ENCODE results near the gene TTN.
"Not testable (repeated sequence)": the region's sequence is repeated elsewhere in the genome, so short reads cannot be mapped to it uniquely, and the experiment has no call there.

TTN gene

GRCh38 chr2:178526256-178526655, 281.0 kb downstream of the TTN start:
- no peak for DNase-seq

DNA sequence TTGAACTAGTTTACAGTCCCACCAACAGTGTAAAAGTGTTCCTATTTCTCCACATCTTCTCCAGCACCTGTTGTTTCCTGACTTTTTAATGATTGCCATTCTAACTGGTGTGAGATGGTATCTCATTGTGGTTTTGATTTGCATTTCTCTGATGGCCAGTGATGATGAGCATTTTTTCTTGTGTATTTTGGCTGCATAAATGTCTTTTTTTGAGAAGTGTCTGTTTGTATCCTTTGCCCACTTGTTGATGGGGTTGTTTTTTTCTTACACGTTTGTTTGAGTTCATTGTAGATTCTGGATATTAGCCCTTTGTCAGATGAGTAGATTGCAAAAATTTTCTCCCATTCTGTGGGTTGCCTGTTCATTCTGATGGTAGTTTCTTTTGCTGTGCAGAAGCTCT, 281.8 kb downstream of the TTN start:
- not testable (repeated sequence) for DNase-seq

GRCh38 chr2:178525010-178525409, 282.2 kb downstream of the TTN start:
- not testable (repeated sequence) for DNase-seq

DNA sequence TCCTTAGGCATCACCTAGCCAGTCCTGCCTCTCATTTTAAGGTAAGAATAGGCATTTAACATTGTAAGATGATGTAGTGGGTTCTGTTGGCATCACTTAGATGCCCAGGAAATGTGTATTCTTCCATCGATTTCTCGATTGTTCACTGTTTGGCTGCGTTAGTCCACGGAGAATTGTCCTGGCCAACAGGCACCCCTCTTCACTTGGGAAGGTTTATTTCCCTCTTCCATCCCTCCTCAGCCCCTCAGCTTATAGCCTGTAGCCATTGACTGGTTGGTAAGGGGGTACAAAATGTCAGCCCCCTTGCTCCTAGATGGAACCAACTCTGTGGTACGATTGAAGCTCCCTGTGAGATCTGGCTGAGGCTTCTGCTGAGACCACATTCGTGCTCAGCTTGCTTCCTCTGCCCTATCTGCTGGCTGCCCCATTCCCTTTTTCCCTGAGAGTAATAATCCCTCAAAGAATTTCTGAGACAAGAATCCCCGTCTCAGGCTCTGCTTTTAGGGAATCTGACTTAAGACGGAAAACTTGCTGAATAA, 283.6 kb downstream of the TTN start:
- DNase-seq: no peak

DNA sequence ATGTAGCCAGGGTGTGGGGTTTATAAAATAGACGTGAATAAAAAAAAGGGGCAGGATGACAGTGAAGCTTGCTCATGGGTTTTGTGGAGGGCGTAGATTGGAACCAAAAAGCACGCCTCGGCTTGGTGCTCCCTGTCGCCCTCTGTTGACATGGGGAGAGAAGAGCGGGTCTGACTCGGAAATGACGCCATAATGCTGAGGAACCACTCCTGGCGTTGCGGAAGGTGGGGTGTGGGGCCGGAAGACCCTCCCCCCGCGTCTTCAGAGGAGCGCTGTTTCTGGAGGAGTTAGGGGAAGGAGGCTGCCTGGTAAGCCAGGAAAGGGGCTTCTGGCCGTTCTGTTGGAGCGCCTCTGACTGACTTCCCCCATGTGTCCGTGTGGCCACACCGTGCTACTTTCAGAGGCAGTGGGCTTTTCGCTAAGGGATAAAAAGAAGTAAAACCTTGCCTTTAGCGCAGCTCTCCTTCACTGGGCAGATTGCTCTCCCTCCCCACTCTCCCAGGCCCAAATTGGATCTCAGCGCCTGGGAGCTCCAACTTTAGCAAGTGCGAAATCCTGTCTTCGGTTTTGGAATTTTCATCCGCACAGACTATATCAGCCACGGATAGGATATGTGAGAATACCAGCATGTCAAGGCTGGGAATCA, 284.1 kb downstream of the TTN start:
- DNase-seq: peak; percentile 70

- no peak for DNase-seq
Measured at GRCh38 chr2:178521304-178522150, 285.7 kb downstream of the TTN start.

GRCh38 chr2:178517496-178517895, 289.7 kb downstream of the TTN start:
- no peak for DNase-seq

GRCh38 chr2:178514664-178515063, 292.6 kb downstream of the TTN start:
- DNase-seq: no peak

- DNase-seq: no peak
Measured at GRCh38 chr2:178513876-178514275, 293.3 kb downstream of the TTN start.

DNA sequence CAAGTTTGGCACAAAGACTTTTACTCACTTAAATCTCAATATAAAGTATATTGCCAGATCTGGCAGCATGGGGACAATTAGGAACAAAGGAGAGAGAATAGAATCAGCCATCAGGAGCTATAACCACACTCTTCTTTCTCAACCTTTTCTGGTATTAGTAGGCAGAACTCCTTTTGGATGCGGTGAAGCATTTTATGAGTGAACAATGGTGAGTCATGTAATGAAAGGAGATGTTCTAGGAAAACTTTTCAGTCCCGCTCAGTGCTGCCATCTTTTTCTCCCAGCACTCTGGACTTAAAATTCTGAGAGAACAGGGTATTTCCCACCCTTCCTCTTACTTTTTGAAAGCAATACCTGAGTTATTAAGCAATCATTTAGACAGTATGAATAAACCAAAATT, 294.7 kb downstream of the TTN start:
- no peak for DNase-seq

DNA sequence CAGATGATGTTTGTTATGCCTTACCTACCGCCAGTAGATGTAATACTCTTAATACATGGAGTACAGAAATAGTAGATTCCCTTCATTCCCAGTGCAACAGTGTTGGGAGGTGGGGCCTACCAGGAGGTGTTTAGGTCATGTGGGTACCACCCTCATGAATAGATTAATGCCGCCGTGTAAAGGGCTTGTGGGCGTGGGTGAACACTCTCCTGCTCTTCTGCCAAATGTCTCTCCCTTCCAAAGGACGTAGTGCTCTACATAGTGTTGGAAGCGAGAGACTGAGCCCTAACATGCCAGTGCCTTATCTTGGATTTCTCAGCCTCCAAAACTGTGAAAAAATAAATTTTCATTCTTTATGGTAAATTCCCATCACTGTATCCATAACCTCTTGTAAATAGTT, 296.8 kb downstream of the TTN start:
- no peak for DNase-seq

- DNase-seq: no peak
Measured at GRCh38 chr2:178508646-178509045, 298.6 kb downstream of the TTN start.

DNA sequence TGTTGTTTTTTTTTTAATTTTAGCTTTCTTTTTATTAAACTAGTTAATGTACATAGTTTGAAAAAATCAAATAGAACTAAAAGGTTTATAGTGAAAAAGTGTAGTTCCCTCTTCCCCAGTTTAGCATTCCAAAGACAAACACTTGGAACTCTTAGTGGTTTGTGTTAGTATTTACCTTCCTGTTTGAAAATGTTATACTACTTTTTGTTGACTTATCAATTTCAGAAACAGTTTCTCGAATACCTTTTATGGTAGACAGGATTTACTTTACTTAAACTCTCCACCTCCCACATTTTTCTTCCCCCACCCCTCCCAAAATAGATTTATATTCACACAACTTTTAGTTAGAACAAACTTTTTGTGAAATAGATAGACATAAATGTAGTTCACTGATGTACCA, 300.3 kb downstream of the TTN start:
- no peak for DNase-seq

DNA sequence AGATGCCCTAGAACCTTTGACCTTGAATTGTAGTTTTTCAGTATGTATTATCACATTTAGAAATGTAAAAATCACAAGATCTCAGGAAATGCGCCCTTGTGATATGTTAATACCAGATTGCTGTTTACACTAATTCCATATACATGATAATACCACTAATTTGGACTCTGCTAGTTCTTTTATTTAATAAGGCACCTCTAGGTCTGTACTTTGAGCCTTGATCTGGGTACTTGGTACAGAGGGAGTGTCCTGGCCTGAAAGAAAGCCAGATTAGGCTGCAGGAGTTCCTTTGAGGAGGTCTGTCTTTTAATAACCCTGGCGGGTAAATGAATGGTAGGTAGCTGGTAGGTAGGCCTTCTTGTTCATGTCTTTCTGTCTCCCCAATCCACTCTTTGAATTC, 300.7 kb downstream of the TTN start:
- DNase-seq: no peak

- DNase-seq: no peak
Measured at GRCh38 chr2:178506101-178506500, 301.1 kb downstream of the TTN start.

- DNase-seq: no peak
Measured at GRCh38 chr2:178502751-178503150, 304.5 kb downstream of the TTN start.

DNA sequence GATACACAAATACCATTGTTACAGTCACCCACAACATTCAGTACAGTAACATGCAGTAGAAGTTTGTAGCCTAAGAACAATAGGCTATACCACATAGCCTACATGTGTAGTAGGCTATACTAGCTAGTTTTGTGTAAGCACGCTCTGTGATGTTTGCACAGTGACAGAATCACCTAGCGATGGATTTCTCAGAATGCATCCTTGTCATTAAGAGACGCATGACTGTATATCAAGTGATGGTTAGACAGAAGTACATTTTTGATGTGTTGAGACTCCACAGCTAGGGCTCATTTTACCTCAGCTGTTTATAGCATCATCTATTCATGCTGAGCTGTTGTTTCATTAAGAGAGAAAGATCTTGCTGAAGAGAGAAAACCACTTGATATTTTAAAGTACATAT, 307.6 kb downstream of the TTN start:
- no peak for DNase-seq

- no peak for DNase-seq
Measured at GRCh38 chr2:178498137-178498536, 309.1 kb downstream of the TTN start.

- DNase-seq: no peak
Measured at GRCh38 chr2:178496049-178496448, 311.2 kb downstream of the TTN start.

- no peak for DNase-seq
Measured at GRCh38 chr2:178491612-178492011, 315.6 kb downstream of the TTN start.

DNA sequence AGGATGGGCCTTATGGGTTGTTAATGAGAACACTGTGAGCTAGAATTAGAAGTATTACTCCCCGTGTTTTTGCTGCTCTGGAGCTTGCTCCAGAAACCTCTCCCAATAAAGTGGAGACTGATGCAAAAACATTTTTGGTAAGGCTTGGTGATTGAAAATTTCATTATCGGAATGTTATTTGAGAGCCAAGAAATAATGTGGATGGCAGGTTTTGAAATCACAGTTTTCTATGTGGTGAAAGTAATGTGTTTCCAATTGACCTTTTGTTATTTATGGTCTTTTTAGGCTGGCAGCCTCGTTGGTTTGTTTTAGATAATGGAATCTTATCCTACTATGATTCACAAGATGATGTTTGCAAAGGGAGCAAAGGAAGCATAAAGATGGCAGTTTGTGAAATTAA, 321.9 kb downstream of the TTN start:
- no peak for DNase-seq

DNA sequence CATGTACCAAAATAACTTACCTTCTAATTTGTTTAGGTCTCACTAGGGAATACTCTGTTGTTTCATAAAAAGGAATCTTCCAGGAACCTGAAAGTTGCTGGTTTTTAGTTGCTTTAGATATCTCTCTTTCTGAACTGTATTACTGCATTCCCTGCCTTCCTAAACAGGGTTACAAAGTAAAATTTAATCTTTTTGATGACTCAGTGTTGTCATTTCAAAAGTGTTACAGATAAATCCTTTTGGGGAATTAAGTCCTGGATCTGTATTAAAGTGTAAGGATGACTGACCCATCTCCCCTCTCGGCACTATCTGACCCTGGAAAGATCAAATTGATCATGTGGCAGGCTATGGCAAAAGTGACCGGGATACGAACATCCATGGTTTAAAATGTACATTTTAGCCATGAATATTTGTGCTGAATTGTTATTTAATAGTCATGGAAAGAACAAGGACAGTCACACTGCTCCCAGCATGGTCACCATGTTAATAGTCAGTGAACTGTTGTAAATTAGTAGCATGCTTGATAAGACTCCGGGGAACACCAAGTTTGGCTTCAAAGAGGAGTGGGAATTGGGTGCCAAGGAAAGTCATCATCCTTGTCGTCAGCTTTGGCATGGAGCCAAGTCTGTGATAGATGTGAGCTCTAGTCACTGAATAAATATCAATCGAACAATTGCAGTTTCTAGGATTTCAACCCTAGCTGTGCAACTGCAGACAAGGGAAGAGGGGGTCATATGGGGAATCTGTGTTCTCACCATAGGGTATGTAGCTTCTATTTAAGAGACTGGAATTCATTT, 322.8 kb downstream of the TTN start:
- no peak for DNase-seq

DNA sequence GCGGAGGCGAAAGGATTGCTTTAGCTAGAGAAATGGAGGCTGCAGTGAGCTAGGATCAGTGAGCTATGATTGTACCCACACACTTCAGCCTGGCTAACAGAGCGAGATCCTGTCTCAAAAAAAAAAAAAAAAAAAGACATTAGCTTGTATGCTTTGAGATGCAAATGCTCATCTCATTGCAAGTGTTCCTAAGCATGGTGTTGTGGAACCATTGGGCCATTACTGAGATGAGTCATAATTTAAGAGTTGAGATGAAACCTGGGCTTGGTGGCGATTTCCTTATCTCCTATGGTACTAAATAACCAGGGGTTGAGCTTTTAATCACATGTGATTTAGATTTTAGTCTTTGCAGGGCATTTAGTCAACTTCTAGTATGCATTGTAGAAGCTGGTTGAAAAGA, 324.8 kb downstream of the TTN start:
- DNase-seq: no peak
